H4 (cell line): Measurements from ENCODE around the gene MBNL2. TPM values are rescaled to one million over a fixed set of nuclear protein-coding genes. Genes with fewer than 3 reads are reported as not detected.
"Not testable (repeated sequence)": the region's sequence is repeated elsewhere in the genome, so short reads cannot be mapped to it uniquely, and the experiment has no call there.

Experiments
- DNase-seq: peaks from one replicate; pipeline ENCODE4 v3.0.0-alpha.2; 2015; ENCODE audit warnings: low spot score
- total RNA-seq: library from RNA; depleted of rRNA; stranded (reverse); fragments of >200 nt; shearing (Covaris generic); gene quantifications from 2 replicates; pipeline ENCODE4 v1.2.3, GENCODE V29; 2014; rRNA removed

Gene MBNL2, protein sequence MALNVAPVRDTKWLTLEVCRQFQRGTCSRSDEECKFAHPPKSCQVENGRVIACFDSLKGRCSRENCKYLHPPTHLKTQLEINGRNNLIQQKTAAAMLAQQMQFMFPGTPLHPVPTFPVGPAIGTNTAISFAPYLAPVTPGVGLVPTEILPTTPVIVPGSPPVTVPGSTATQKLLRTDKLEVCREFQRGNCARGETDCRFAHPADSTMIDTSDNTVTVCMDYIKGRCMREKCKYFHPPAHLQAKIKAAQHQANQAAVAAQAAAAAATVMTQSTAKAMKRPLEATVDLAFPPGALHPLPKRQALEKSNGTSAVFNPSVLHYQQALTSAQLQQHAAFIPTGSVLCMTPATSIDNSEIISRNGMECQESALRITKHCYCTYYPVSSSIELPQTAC
- total RNA-seq, result 13.7 and 28.0 TPM in 2 replicates

DNA sequence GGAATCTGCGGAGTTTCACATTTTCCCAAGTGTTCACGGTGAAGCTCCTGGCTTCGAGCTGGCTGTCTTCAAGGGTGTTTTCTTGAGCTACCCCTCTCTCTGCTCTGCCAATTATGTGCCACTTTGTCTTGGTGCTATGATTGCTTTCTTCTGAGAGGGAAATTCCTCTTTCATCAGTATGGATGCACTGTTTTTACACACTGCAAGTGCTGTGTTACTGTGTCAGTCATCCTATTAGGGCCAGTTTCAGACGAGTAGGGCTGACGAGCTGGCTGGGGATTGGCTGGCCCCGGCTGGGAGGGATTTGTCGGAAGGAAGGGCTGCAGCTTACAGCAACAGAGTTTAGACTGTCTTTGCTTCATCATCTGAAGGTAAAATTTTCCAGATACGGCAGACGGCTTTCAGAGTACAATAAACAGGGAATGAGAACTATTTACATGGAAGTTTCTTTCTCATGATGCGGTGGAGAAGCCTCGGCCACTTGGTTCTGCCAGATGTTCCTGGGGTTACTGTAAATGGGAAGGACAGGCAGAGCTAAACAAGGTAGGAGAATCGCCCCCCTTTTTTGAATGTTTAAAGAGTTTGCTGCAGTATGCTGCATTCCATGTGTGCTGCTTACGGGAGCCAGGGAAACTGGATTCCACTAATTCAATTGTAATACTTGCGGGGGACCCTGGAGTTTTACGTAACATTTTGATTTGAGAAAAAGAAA, at the start of gene MBNL2:
TSS of gene MBNL2 (plus strand) at position 345 of the 712 bp plus-strand sequence. CDS start 53,903 bp downstream, outside the sequence.
- DNase-seq, result peak; percentile 85

DNA sequence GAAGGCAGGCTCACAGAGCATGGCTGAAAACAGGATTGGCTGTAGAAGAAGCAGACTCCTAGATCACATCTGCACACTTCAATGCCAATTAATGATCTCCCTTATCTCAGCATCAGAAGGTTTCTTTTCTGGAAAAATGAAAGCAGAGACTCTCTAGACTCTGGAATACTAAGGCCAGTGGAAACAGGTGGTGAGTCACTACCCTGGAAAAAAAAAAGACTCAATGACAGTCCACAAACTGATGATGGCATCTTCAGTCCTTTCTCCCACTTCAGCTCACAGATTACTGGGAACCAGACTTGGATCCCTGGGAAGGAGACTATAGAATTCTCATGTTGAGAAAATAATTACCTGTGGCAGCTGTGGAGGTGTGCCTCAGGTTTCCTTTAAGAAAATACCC, 47.5 kb upstream of the MBNL2 start:
- no peak for DNase-seq

DNA sequence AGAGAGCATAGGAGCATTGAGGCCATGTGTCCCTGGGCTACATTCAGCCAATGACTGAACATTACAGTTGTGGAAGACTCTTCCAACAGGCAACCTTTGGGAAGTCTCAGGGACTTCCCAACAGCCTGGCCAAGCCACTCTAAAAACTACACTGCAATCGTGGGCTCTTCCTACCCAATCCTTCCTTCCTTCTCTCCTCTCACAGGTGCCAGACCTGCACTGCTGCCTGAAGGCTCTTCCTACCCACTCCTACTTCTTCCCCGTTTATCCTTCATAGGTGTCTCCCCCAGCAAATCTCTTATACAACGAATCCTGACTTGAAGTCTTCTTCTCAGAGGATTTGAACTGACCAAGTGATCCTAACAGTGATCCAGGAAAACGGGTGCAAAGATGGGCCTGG, 47.1 kb upstream of the MBNL2 start:
- no peak for DNase-seq

DNA sequence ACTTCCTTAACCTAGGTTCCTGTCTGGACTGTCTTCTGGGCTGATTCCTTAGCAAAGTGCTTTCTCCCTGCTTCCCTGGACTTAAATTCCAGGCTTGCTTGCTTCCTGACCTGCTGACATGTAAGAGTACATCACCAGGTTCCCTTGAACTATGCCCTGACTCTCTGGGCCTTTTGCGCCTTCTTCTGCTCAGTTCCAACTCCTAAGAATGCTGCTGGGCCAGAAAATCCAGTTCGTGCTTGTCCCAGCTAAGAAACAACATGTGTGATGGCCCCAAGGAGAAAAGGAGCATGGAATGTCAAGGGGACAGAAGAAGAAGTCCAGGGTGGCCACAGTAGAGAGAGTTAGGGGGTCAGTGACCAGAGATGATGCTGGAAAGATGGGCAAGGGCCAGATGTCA, 42.6 kb upstream of the MBNL2 start:
- no peak for DNase-seq

DNA sequence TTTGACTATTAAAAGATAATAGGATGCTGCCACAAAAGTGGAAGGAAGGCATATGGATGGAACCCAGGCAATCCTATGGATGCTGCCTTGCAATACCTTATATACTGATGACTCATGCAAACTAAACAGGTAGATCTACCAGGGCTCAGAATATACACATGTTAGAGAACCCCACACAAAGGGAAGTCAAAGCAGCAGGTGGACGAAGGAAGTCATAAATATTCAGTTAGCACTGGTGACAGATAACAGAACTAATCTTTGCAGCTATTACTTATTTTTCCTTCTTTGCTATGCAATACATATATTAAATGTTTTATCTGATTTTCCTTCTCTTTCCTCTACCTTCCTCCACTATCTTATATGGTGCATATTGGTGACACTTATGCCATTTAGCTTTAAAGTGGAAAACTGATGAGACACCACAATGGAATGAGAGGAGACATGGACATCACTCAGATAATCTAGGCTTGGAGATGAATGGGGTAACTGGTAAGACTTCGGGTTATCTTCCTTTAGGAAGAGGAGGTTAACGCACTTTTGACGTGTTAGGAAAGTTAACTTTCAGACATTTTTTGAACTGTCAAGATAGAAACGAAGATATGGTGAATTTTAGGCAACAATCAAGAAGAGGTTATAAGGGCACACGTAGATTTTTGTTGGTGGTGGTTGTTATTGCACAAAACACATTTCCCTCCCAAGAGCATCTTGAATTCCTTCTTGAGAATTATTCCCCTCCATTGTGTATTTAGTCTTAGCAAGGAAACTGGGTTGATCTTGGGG, 39.8 kb upstream of the MBNL2 start:
- DNase-seq, result no peak

DNA sequence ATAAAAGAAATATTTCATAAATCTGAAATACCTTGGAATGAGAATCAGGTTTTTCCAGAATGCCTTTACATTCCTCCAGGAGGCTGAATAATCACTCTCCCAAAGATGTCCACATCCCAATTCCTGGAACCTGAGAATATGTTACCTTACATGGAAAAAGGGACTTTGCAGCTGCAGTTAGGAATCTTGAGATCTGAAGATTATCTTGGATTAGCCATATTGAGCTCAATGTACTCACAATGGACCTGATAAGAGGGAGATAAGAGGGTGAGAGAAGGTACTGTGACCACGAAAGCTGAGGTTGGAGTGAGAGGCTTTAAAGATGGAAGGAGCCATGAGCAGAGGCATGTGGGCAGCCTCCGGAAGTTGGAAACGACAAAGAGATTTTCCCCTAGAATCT, 36.8 kb upstream of the MBNL2 start:
- no peak for DNase-seq

DNA sequence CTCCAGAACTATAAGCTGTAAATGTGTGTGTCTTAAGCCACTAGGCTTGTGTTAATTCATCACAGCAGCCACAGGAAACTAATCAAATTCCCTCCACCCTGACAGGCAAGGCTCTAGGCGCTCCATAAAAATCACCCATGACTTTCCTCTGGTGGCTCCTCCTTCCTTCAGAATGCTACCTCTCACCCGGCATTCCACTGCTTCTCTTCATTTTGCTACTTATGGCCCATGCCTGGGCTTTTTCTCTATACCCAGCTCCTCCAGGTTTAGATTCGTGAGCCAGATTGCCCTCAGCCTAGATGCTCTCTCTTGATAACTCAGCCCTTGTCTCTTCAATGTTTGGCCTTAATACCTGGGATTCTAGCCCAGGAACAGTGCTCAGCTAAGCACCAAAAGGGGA, 36.4 kb upstream of the MBNL2 start:
- DNase-seq, result no peak

DNA sequence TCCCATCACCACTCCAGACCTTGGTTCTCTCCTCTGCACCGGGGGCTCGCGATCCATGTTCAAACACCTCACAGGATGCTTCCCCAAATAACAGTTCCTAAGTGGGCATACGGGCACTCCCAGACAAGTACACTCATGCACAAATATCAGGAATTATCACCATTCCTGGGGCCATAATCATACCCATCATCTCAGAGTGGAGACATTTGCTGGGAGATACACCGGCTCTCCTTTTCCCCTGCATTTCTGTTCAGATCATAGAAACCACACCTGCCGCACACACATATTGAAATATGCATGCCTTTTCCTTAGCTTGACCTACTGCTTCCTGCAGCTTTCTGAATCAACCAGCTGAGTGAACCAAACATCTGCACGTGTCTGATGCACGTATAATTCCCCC, 33.9 kb upstream of the MBNL2 start:
- DNase-seq, result no peak

DNA sequence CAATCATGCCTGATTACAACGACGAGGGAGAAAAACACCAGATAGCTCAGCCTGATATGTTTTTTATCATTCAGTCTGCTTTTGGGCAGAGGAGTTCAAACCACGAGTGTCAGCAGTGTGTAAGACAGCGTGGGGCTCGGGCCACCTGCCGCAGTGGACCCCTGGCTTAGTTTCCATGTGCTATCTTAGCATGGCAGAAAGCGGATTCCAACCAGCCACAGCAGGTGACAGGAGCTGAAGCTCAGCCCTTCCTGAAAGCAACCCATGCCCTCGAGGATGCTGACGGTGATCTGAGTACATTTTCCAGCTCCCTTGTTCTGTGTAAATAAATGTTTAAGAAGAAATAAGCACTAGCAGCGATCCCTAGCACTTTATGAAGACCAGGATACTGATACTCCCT, 32.2 kb upstream of the MBNL2 start:
- DNase-seq, result no peak

DNA sequence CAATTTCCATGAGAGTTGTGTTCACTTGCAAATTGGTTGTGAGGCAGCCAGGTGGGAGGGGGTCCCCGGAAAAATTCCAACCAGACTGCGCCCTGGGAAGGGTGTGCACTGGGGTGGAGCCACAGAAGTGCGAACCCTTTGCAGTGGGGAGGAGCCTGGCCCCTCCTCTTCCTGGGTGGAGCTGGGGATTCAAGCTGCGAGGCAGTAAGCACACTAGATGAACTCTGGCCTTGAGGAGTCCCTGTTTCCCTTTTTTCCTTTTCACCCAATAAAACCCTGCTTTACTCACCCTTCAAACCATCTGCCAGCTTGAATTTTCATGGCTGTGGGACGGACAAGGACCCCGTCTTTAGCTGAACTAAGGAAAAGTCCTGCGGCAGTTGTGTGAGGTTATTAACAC, 31.0 kb upstream of the MBNL2 start:
- DNase-seq, result no peak

DNA sequence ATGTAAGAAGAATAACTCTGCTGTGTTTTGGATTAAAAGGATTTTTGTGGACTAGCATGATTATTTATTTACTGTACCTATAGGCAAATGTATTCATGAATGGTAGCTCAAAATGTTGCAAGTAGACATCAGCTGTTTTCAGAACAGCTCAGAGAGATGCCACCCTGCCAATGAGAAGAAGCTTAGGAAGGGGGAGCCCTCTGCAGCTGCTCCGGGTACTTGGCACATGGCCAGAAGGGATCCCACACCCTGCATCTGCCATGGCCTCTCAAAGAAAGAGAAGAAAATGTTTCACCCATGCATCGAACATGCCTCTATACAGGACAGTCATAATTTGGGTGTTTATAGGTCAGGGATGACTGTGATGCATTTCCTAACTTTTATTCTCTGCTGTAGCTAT, 30.5 kb upstream of the MBNL2 start:
- DNase-seq, result no peak

DNA sequence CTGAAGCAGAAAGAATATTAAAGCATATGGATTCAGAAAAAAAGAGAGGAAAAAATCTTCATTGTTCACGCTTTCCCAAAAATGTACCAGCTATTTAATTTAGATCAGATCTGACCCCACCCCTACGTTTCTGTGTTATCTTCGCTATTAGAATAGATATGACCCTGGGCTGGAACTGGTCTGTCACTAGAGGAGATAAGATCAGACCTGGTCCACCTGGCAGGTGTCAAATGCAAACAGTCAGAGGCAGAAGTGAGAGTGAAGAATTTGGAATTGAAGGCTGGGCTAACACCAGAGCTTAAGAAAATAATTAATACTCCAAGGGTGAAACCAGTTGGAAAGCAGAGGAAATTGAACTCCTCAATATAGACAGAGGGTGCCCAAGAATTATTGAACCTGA, 30.0 kb upstream of the MBNL2 start:
- no peak for DNase-seq

DNA sequence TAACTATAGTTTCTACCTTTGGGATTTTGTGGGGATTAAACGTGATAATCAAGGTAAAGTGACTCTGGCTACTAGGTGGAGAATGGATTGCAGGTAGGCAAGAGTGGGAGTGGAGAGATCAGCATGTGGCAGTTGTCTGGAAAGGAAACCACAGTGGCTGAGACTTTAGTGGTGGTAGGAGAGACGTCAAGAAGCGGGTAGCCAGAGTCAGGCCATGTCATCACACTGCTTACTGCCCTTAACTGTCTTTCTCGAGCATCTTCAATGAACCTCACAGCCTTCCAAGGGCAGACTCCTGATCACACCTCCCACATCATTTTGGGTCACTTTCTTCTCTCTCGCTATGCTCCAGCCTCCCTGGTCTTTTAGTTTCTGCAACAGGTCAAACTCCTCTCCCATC, 28.6 kb upstream of the MBNL2 start:
- no peak for DNase-seq

DNA sequence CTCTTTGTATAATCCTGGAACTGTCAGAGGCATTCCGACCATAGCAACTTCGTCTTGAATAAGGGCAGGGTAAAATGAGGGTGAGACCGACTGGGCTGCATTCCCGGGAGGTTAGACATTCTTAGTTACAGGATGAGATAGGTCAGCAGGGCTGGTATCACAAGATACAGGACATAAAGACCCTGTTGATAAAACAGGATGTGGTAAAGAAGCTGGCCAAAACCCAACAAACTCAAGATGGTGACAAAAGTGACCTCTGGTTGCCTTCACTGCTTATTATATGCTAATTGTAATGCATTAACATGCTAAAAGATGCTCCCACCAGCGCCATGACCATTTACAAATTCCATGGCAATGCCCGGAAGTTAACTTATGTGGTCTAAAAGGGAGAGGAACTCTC, 27.7 kb upstream of the MBNL2 start:
- peak; percentile 43 for DNase-seq

DNA sequence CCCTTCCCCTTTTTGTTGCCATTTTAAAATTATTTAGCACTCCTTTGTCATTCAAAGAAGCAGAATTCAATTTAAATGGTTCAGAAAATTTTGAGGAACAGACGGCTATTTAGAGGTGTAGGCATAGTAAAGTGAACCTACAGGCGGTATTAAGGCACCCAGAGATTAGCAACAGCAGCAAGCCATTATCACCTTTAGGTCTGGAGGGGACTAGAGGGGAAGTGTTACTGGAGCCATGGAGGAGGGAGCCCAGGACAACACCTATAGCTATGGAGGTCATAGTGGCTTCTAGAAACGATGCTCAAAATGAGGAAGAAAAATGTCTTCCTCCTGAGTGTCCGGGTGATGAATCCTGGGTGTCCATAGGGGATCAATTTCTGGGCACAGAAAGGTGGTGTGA, 25.8 kb upstream of the MBNL2 start:
- DNase-seq, result no peak

DNA sequence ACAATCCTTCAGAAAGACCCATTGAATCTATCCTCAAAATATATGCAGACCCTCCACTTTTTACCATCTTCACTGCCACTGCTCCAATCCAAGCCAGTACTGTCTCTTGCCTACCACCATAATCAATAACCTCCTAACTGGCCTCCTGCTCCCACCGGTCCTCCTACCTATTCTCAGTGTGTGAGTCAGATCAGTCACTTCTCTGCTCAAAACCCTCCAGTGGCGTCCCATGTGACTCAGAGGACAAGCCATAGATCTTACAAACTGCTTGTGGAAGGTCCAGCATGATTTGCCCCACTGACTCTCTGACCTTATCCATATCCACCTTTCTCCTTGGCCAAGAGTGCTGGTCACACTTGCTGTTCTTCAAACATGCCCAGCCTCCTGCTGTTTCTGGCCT, 23.4 kb upstream of the MBNL2 start:
- no peak for DNase-seq

DNA sequence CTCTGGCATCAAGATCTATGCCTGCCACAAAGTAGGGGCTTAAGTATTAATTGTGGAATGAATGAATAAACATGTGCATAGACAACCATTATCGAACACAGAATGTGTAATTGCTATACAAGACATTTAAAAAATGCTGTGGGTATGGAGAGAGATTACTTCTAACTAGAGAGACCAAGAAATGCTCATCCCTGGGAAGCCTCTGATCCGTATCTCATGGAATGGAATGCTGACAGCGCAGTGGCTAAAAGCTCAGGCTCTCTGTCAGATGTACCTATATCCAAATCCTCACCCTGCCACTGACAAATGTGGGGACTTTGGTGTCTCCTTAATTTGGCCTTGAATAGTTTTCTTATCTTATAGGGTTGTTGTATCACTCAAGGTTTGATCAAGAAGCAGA, 22.7 kb upstream of the MBNL2 start:
- no peak for DNase-seq

DNA sequence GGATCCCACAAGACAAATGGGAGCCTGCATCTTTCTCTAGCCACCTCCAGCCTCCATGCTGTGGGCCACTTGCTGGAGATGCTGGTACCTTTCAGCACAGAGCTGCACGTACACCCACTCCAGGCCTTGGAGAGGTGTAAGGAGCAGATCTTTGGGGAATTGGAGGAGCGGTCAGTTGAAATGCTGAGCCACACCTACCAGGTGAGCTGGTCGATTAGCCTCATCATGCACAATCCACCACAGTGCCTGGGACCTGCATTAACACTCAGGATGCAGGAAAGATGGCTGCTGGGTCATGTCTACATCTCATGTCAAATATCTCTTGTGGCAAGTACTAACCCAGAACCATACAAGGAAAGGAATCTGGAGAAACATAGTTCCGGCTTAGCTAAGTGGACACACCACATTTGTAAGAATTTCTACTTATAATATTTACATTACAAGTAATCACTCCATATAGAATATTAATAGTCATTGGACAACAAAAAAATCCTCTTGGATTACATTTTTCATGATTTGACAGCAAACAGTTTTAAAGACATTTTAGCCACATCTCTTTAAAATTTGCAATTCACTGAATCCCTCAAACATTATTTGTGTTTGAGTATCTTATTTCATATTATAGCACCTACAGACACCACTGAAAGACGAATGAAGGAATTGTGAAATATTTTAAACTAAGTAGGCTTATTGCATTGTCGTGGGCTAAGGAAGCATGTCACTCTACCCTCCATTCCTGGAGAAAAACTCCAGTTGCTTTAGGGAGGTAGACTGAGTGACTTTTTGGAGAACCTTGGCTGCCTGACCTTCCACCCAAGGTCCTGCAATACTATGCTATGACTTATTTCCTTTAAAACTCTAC, 21.8 kb upstream of the MBNL2 start:
- DNase-seq, result no peak

DNA sequence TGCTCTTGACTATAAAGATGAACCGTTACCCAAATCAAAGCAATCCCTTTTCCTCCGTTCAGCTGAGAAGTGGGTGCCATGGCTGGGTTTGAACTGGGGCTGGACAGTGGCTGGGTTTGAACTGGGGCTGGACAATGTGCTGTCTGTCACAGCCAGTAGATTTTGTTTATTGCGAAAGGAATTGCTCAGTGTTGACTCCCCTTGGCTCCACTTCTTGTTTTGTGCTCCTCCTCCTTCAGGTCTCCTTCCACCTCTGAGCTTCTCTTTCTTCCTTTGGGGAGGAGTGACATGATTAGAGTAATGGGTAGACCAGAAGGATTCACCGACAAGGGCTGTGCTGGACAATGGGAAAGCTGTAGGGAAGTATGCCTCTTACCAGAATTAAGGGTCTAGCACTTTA, 19.4 kb upstream of the MBNL2 start:
- no peak for DNase-seq

DNA sequence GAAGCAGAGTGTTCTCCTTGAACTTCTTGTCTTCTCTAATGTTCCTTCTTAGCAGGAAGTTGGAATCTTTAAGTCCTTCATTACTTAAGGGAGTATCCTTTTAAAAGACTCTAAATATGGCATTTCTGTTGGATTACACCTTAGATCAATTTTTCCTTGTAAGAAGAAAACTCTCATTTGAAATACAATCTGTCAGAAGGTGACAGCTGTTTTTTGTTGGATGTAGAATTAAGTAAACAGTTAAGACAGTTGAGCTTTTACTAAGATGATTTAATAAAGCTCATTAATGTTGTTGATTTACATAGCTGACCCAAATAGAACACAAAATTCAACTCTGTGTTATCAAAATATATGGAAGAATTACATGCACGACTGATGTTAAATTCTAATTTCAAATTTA, 16.7 kb upstream of the MBNL2 start:
- DNase-seq, result no peak

DNA sequence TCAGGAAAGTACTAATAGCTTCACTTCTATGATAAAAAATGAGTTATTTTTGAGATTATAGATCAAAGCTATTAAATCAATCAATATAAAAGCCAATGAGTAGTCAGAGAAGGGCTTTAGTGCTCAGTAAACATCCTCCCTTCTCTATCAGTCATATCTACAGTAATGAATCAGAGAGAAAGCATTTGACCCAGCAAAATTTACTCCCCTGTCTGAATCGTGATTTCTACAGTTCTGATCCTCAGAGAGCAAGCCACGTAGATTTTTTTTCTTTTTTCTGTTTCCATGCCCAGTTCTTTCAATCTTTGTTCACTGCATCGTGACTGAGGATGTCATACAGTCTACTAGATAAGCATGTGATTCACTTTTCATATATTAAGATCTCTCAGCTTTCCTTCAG, 16.2 kb upstream of the MBNL2 start:
- DNase-seq, result no peak

DNA sequence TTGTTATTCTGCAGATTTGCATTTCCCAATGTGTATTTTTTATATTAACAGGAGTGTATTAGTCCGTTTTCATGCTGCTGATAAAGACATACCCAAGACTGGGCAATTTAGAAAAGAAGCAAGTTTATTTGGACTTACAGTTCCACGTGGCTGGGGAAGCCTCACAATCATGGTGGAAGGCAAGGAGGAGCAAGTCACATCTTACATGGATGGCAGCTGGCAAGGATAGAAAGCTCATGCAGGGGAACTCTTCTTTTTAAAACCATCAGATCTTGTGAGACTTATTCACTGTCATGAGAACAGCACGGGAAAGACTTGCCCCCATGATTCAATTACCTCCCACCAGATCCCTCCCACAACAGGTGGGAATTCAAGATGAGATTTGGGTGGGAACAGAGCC, 14.9 kb upstream of the MBNL2 start:
- not testable (repeated sequence) for DNase-seq
